ENCODE measurements around the gene PLXNA1. TPM values are rescaled to one million over a fixed set of nuclear protein-coding genes. Genes with fewer than 3 reads are reported as not detected.

Gene PLXNA1
- polyA plus RNA-seq, 1 of the 3 experiments (the other 2 are of a cell fraction) = 48.1 TPM

- ChIA-PET CTCF (interaction anchor here (0.6 to 3.8 kb wide), 5 partner anchors 12 to 505 kb away, joined by 3 to 16 read pairs (median 3); partner anchors contain the start of gene PLXNA1), POLR2A (no interaction called here)
- TF ChIP-seq RXRA (IDR thresholded peaks at IDR 0.05; ENCODE audit: borderline replicate concordance, low read depth) (no peak), TCF12 (IDR thresholded peaks at IDR 0.05) (no peak), MAX (IDR thresholded peaks at IDR 0.05; ENCODE audit: low read depth) (no peak), TEAD4 (IDR thresholded peaks at IDR 0.05; ENCODE audit: borderline replicate concordance, insufficient read depth) (no peak), EZH2phosphoT487 (IDR thresholded peaks at IDR 0.05; ENCODE audit: borderline replicate concordance, low read depth) (no peak), POLR2AphosphoS5 (IDR thresholded peaks at IDR 0.05; ENCODE audit: low read depth, low read length) (no peak), ELF1 (IDR thresholded peaks at IDR 0.05) (no peak), FOXM1 (IDR thresholded peaks at IDR 0.05; ENCODE audit: low read depth) (no peak), JUND (IDR thresholded peaks at IDR 0.05) (no peak), RAD21 (IDR thresholded peaks at IDR 0.05; ENCODE audit: low read length) (no peak)
- WGBS (ENCODE audit: low lambda C conversion rate) = no CpG with 5 or more reads among the region's 19 CpGs
- Histone ChIP-seq H3K9me2 (no peaks in the 10 kb centered on the region), H3K27me3 (ENCODE audit: insufficient read depth) (no peaks in the 10 kb centered on the region), H4K20me1 (ENCODE audit: insufficient read depth) (peaks cover 61% of the 10 kb centered on the region), H3F3A (replicated peaks; ENCODE audit: insufficient read depth) (peaks cover 8% of the 10 kb centered on the region), H3K9me3 (no peaks in the 10 kb centered on the region), H3K36me3 (replicated peaks in 1 of 2; ENCODE audit: control insufficient read depth in 1 of 2, insufficient read depth in 2 of 2, low read length in 1 of 2) (peaks cover 0 to 23% of the 10 kb centered on the region in 2 experiments), H3K79me2 (ENCODE audit: insufficient read depth) (peaks cover 93% of the 10 kb centered on the region), H3K4me1 (ENCODE audit: control insufficient read depth in 1 of 2, insufficient read depth in 2 of 2, low read depth in 1 of 2, low read length in 1 of 2) (peaks cover 17 to 60% of the 10 kb centered on the region in 2 experiments; a peak in 3 of 4 replicates), H3K9ac (no peak overlapping the region), H3K4me2 (no peak overlapping the region), H2AFZ (ENCODE audit: low read depth) (no peak overlapping the region), H3K27ac (ENCODE audit: low read depth in 2 of 2, low read length in 1 of 2) (no peak overlapping the region; a peak in 1 of 4 replicates), H3K4me3 (ENCODE audit: low read depth in 2 of 2, low read length in 1 of 2) (no peak overlapping the region)
- DNase-seq = no peak
Measured at GRCh38 chr3:126997455-126998038, 14.6 kb downstream of the PLXNA1 start.

GRCh38 chr3:126998320-126998719, 15.4 kb downstream of the PLXNA1 start:
- WGBS (ENCODE audit: low lambda C conversion rate) = 100% methylated on average over 1 of the region's 4 CpGs
- H3K9me2 ChIP-seq = no peaks in the 10 kb centered on the region
- H4K20me1 ChIP-seq (ENCODE audit: insufficient read depth) = peaks cover 53% of the 10 kb centered on the region
- H3K27me3 ChIP-seq (ENCODE audit: insufficient read depth) = no peaks in the 10 kb centered on the region
- H3K4me1 ChIP-seq (ENCODE audit: control insufficient read depth in 1 of 2, insufficient read depth in 2 of 2, low read depth in 1 of 2, low read length in 1 of 2) = peaks cover 21 to 68% of the 10 kb centered on the region in 2 experiments; a peak in 3 of 4 replicates
- no peak overlapping the region; a peak in 1 of 4 replicates for H3K27ac ChIP-seq (ENCODE audit: low read depth in 2 of 2, low read length in 1 of 2)
- no peak overlapping the region for H2AFZ ChIP-seq (ENCODE audit: low read depth)
- TF ChIP-seq, protein P1, sequence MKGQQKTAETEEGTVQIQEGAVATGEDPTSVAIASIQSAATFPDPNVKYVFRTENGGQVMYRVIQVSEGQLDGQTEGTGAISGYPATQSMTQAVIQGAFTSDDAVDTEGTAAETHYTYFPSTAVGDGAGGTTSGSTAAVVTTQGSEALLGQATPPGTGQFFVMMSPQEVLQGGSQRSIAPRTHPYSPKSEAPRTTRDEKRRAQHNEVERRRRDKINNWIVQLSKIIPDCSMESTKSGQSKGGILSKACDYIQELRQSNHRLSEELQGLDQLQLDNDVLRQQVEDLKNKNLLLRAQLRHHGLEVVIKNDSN (IDR thresholded peaks at IDR 0.05; ENCODE audit: borderline replicate concordance, low read depth) = no peak
- no peak for TF ChIP-seq RXRA (IDR thresholded peaks at IDR 0.05; ENCODE audit: borderline replicate concordance, low read depth)
- TF ChIP-seq MEF2A (IDR thresholded peaks at IDR 0.05; ENCODE audit: borderline replicate concordance, low read depth) = no peak
- TF ChIP-seq SMC3 (IDR thresholded peaks at IDR 0.05; ENCODE audit: low read depth, low read length) = no peak
- TF ChIP-seq GATA2 (CRISPR knock-in tag; IDR thresholded peaks at IDR 0.05) = no peak
- TF ChIP-seq RFX5 (IDR thresholded peaks at IDR 0.05; ENCODE audit: low read length) = no peak
- no peak for TF ChIP-seq NRF1 (IDR thresholded peaks at IDR 0.05; ENCODE audit: low read depth, low read length)
- no peak for TF ChIP-seq RAD21 (IDR thresholded peaks at IDR 0.05; ENCODE audit: low read length)
- no peak for TF ChIP-seq NFIC (IDR thresholded peaks at IDR 0.05; ENCODE audit: borderline replicate concordance)
- TF ChIP-seq, protein P2, sequence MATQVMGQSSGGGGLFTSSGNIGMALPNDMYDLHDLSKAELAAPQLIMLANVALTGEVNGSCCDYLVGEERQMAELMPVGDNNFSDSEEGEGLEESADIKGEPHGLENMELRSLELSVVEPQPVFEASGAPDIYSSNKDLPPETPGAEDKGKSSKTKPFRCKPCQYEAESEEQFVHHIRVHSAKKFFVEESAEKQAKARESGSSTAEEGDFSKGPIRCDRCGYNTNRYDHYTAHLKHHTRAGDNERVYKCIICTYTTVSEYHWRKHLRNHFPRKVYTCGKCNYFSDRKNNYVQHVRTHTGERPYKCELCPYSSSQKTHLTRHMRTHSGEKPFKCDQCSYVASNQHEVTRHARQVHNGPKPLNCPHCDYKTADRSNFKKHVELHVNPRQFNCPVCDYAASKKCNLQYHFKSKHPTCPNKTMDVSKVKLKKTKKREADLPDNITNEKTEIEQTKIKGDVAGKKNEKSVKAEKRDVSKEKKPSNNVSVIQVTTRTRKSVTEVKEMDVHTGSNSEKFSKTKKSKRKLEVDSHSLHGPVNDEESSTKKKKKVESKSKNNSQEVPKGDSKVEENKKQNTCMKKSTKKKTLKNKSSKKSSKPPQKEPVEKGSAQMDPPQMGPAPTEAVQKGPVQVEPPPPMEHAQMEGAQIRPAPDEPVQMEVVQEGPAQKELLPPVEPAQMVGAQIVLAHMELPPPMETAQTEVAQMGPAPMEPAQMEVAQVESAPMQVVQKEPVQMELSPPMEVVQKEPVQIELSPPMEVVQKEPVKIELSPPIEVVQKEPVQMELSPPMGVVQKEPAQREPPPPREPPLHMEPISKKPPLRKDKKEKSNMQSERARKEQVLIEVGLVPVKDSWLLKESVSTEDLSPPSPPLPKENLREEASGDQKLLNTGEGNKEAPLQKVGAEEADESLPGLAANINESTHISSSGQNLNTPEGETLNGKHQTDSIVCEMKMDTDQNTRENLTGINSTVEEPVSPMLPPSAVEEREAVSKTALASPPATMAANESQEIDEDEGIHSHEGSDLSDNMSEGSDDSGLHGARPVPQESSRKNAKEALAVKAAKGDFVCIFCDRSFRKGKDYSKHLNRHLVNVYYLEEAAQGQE (IDR thresholded peaks at IDR 0.05; ENCODE audit: low read depth, low read length) = no peak
- no peak for TF ChIP-seq EP300 (IDR thresholded peaks at IDR 0.05; ENCODE audit: borderline replicate concordance in 1 of 2, low read depth in 1 of 2, low read length in 1 of 2)
- no peak for TF ChIP-seq ELF1 (IDR thresholded peaks at IDR 0.05)
- no peak for TF ChIP-seq FOXJ3 (CRISPR knock-in tag; IDR thresholded peaks at IDR 0.05)
- TF ChIP-seq PBX3 (IDR thresholded peaks at IDR 0.05) = no peak
- no peak for TF ChIP-seq MXI1 (IDR thresholded peaks at IDR 0.05; ENCODE audit: low read depth, low read length)
- no peak for TF ChIP-seq TAF1 (IDR thresholded peaks at IDR 0.05; ENCODE audit: borderline replicate concordance, low read depth, low read length)
- TF ChIP-seq MAX (IDR thresholded peaks at IDR 0.05; ENCODE audit: low read depth) = no peak
- TF ChIP-seq POLR2AphosphoS5 (IDR thresholded peaks at IDR 0.05; ENCODE audit: low read depth, low read length) = no peak
- H3K79me2 ChIP-seq (ENCODE audit: insufficient read depth) = peaks cover 89% of the 10 kb centered on the region
- no peak overlapping the region for H3K9ac ChIP-seq
- H3K4me2 ChIP-seq = no peak overlapping the region
- H3K36me3 ChIP-seq (replicated peaks in 1 of 2; ENCODE audit: control insufficient read depth in 1 of 2, insufficient read depth in 2 of 2, low read length in 1 of 2) = peaks cover 0 to 18% of the 10 kb centered on the region in 2 experiments
- ChIA-PET CTCF (interaction anchor here (0.6 to 3.8 kb wide), 5 partner anchors 9 to 504 kb away, joined by 3 to 16 read pairs (median 3); partner anchors contain the start of gene PLXNA1), POLR2A (no interaction called here)
- no peak for DNase-seq
- peaks cover 8% of the 10 kb centered on the region for H3F3A ChIP-seq (replicated peaks; ENCODE audit: insufficient read depth)
- H3K9me3 ChIP-seq = no peaks in the 10 kb centered on the region
- H3K4me3 ChIP-seq (ENCODE audit: low read depth in 2 of 2, low read length in 1 of 2) = no peak overlapping the region

All from SK-N-SH (cell line).